Choroid plexus epithelial cell (primary cell): ENCODE data around the gene PDE6D.
"Not testable (repeated sequence)": the region's sequence is repeated elsewhere in the genome, so short reads cannot be mapped to it uniquely, and the experiment has no call there.

Source experiments
- DNase-seq: peaks from one replicate; pipeline ENCODE4 v3.0.0-alpha.2; 2010; ENCODE audit warnings: low read depth
- H3K4me3 ChIP-seq: 2 replicates; pipeline ENCODE4 v1.5.1; 2011; ENCODE audit warnings: low read depth, mild to moderate bottlenecking, control low read depth, low read length, moderate library complexity
- CTCF ChIP-seq: conservative IDR thresholded peaks from 2 replicates; pipeline ENCODE4 v1.5.1; 2011; ENCODE audit warnings: low read depth, mild to moderate bottlenecking, control low read depth, inconsistent platforms, low read length, moderate library complexity

PDE6D gene

GRCh38 chr2:231751042-231751815, 29.9 kb downstream of the PDE6D start:
- TF ChIP-seq CTCF: no peak
- no peak for DNase-seq
- no peak overlapping the region for H3K4me3 ChIP-seq

GRCh38 chr2:231749016-231749415, 32.1 kb downstream of the PDE6D start:
- DNase-seq: not testable (repeated sequence)

GRCh38 chr2:231748153-231748896, 32.8 kb downstream of the PDE6D start:
- not testable (repeated sequence) for H3K4me3 ChIP-seq, DNase-seq

More at GRCh38 chr2:231749016-231749415, 32.1 kb downstream of the PDE6D start:
- H3K4me3 ChIP-seq: not testable (repeated sequence)

- DNase-seq: no peak
- TF ChIP-seq CTCF: no peak
Measured at GRCh38 chr2:231745303-231746038, 35.6 kb downstream of the PDE6D start.

GRCh38 chr2:231743376-231744116, 37.5 kb downstream of the PDE6D start:
- DNase-seq: no peak

More at GRCh38 chr2:231745303-231746038, 35.6 kb downstream of the PDE6D start:
- no peak overlapping the region for H3K4me3 ChIP-seq

GRCh38 chr2:231737761-231738160, 43.3 kb downstream of the PDE6D start:
- no peak overlapping the region for H3K4me3 ChIP-seq
- no peak for DNase-seq
- TF ChIP-seq CTCF: no peak

More at GRCh38 chr2:231743376-231744116, 37.5 kb downstream of the PDE6D start:
- no peak overlapping the region for H3K4me3 ChIP-seq
- no peak for TF ChIP-seq CTCF

- no peak for DNase-seq
- TF ChIP-seq CTCF: peak; percentile 22
- H3K4me3 ChIP-seq: no peak overlapping the region
Measured at GRCh38 chr2:231732604-231733003, 48.5 kb downstream of the PDE6D start.
